Activated CD8-positive, alpha-beta memory T cell treated with anti-CD3 and anti-CD28 coated beads for 4 hours (primary cell): ENCODE measurements around the gene AQP12B.
"Not testable (repeated sequence)": the region's sequence is repeated elsewhere in the genome, so short reads cannot be mapped to it uniquely, and the experiment has no call there.

Experiments
- DNase-seq, 2 donors: peaks; one replicate each; pipeline ENCODE4 v3.0.0-alpha.2; 2020; ENCODE audit warnings: low read depth in 2 of 2

AQP12B gene, protein sequence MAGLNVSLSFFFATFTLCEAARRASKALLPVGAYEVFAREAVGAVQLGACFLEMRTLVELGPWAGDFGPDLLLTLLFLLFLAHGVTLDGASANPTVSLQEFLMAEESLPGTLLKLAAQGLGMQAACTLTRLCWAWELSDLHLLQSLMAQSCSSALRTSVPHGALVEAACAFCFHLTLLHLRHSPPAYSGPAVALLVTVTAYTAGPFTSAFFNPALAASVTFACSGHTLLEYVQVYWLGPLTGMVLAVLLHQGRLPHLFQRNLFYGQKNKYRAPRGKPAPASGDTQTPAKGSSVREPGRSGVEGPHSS

DNA sequence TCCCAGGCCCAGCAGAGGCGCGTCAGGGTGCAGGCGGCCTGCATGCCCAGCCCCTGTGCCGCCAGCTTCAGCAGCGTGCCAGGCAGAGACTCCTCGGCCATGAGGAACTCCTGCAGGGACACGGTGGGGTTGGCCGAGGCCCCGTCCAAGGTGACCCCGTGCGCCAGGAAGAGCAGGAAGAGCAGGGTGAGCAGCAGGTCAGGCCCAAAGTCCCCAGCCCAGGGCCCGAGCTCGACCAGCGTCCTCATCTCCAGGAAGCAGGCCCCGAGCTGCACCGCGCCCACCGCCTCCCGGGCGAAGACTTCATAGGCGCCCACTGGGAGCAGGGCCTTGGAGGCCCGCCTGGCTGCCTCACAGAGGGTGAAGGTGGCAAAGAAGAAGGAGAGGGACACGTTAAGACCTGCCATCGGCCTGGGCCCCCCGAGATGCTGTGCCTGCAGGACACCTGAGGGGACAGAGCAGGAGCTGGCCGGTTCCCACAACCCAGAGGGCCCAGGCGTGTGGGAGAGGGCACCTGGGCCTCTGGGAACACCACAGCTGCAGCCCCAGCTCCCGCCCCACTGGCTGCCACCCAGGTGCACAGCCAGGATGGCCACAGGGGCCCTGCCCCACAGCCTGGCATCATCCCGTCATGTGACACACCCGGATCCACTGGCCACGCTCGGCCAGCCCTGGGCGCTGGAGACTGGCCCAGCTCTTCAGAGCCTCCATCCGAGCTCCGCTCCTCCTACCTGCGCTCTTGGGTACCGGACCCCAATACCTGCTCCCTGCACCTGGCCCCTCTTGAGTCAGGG lies at the start of gene AQP12B:
Gene AQP12B, minus strand, starts transcription at position 455 of the 794 bp plus-strand sequence. Its CDS starts 48 bp downstream, at position 407.
- DNase-seq: not testable (repeated sequence)

DNA sequence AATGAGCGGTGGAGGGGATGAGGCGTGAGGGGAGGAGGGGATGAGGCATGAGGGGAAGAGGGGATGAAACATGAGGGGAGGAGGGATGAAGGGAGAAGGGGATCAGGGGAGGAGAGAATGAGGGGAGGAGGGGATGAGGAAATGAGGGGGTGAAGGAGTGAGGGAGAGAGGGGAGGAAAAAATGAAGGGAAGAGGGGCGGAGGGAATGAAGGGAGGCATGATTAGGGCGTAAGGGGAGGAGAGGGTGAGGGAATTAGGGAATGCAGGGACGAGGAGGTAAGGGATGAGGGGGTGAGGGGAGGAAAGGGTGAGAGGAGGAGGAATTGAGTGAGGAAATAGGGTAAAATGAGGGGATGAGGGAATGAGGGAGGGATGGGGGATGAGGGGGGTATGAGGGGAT lies 49.5 kb upstream of the AQP12B start:
- no peak for DNase-seq

DNA sequence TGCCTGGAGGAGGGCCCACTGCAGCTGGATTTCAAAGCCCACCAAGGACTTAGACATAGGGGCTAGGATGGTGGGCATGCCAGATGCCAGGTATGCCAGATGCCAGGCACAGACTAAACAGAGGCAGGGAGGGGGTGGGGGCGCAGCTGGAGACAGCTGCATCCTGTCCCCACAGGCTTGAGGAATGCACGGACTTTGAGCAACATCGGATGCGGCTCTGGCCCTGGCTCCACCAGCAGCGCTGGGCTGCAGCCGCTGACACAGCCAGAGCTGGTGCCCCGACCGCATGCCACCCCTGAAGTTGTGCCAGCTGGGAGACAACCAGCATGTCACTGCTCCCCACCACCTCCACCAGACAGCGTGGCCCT lies 48.5 kb upstream of the AQP12B start:
- DNase-seq: no peak

DNA sequence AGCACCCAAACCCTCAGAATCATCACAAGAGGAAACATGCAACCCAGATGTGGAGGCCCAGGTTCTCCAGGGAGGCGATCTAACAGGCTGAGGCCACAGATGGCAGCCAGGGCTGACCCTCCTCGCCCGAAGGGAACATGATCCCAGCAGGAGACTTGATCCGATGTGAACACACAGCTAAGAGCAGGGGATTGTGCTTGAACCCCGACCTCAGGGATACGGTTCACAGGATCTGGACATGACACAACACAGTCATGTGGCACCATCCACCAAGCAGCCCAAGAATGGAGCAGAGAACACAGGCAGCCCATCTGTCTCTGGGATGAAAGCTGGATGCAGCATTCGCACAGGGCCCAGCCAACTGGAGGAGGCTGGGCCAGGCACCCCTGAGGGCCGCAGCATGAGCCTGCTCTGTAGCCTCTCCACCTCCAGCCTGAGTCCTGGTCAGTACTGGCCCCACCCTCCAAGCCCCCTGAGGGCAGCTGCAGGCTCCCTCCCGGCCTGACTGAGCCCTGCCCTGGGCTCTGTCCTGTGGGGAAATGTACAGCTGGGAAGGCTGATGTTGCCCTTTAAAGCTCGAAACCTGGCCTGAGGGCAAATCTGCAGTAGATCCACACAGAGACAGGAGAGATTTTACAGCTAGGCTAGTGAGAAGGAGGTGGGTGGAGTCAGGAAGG lies 48.0 kb upstream of the AQP12B start:
- DNase-seq: no peak

DNA sequence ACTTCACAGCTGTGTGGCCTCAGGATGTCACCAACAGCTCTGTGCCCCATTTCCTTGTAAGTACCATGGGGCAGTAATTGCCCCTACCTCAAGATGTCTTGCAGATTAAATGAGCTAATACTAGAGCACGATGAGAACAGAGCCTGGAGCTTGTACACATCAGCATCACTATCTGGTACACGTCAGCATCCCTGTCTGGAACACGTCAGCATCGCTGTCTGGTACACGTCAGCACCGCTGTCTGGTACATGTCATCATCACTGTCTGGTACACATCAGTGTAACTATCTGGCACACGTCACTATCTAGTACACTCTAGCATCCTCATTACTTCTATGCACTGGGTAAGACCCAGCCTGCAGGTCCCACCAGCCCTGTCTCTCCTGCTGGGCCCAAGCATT lies 46.1 kb upstream of the AQP12B start:
- DNase-seq: no peak

DNA sequence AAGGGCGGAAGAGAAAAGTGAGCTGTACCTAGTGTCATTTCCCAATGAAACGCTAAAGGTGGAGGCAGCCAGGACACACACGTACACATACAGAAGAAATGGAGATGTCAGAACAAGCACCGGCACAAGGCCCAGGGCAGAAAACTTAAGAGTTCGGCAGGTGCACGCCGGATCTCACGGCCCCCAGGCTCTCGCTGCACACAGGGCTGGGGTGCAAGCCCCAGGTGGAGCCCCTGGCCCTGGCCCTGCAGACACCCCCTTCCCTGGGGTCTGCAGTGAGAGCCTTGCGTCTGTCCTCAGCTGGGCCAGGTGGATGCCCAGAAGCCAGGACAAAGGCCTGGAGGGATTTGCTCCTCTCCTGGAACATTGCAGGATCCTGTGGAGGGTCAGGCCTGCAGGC lies 45.7 kb upstream of the AQP12B start:
- DNase-seq: no peak

DNA sequence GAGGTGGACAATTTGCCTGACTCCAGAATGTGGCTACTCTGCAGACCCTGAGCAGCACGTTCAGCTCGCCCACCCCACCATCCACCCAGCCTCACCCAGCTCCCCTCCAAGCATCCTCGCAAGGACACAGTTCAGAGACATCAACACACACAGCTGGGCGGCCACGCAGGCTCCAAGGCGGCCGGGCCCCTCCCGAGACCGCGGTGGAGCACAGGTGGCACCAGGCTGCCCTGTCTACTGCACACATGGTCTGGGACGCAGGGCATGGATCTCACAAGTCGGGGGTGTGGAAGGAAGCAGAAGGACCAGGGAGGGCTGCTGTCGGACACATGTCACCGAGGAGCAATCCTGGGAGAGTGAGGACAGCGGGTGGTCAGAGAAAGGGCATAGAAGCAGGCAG lies 45.2 kb upstream of the AQP12B start:
- no peak for DNase-seq

DNA sequence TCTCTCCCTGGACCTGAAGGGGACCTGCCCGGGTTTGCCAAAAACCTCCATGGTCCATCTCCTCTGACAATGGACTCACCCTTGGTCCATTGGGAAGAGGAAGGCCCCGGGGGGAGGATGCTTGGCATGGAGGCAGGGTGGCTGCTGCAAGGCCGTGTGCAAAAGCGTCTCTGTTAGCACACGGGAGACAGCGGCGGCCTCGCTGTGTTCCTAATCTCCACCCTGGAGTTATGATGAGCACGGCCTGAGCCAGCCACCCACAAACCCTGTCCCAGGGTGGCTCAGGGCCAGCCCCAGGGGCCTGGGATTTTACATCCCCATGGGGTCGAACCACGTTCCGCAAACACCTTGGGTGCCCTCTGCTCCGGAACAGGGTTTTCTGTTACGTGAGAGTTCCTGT lies 44.8 kb upstream of the AQP12B start:
- DNase-seq: no peak

DNA sequence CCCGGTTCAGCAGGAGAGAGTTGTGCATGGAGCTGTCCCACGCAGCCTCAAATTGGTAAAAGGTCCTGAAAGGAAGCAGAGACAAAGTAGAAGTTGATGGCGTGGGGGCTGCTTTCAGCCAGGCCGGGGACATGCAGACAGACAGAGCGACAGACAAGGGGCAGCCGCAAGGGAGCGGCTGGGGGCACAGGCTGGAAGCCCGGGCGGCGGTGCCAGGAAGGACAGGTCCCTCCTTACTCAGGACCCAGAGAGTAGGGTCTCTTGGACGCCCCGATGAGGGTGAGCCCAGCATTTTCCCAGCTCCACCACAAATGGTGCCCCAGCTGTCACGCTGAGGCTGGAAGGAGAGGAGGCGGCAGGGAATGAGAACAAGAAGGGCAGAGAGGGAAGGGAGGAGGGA lies 44.2 kb upstream of the AQP12B start:
- no peak for DNase-seq

DNA sequence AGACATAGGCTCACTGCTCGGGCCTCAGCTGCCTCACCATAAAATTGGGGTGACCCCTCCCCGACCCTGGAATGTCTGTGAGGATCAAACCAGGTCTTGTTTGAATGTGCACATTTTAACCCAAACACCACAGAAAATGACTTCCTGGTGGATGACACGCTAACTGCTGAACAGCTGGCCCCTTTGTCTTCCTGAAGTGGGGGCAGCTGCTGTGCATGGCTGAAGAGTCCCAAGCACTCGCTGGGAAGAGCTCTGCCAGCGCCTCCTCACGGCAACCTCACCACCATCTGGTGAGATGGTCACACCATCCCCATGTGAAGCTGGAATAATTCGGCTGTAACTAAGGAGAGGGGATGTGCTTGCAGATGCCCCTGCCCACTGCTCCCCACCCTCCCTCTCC lies 43.0 kb upstream of the AQP12B start:
- DNase-seq: no peak

DNA sequence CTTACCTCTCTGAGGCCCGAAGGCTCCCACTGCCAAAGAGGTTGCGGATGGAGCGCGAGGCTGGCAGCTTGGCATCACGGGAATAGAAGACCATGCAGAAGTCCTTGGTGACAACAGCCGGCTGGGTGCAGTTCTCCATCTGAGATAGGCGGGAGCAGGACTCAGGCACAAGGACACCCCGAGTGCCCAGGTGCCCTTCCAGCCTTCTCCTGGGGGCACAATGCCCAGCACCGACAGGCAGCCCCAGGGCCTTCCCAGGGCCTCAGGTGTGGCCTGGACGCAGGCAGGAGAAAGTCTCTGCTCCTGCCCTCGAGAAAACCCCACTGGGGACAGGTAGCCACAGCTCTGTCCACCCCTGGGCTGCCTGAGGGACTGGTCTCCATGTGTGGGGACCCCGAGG lies 42.6 kb upstream of the AQP12B start:
- no peak for DNase-seq

DNA sequence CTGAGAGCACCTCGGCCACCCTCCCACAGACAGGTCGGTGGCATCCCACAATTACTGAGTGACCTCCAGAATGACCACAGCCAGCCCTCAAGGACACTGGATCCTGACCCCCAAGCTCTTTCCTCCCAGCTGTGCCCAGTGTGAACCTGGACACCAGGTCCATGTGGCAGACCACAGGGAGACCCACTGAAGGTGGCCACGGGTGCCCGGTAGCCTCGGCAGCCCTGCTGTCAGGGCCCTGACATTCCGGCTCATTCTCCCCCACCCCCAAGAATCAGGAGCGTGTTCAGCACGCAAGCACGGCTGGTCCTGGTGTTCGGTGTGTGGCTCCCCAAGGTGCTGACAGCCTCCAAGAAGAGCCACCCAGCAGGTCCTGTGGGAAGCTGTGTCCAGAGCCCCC lies 41.7 kb upstream of the AQP12B start:
- no peak for DNase-seq

DNA sequence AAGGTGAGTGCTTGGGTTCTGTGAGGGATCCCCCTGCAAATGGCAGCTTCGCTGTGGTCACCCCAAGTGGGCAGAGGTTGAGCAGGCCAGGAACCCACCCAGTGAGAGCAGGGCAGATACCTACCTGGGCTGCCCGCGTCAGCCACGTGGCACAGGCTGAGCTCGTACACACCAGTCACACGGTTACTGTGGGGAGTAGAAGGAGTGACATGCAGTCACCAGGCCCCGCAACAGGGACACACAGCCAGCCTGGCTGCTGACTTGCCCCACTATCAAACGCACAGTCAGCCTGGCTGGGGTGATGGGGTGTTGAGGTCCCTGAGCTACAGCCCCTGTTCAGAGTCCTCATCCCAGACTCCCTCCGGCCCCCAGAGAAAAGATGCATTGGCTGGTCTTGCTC lies 41.2 kb upstream of the AQP12B start:
- DNase-seq: no peak

DNA sequence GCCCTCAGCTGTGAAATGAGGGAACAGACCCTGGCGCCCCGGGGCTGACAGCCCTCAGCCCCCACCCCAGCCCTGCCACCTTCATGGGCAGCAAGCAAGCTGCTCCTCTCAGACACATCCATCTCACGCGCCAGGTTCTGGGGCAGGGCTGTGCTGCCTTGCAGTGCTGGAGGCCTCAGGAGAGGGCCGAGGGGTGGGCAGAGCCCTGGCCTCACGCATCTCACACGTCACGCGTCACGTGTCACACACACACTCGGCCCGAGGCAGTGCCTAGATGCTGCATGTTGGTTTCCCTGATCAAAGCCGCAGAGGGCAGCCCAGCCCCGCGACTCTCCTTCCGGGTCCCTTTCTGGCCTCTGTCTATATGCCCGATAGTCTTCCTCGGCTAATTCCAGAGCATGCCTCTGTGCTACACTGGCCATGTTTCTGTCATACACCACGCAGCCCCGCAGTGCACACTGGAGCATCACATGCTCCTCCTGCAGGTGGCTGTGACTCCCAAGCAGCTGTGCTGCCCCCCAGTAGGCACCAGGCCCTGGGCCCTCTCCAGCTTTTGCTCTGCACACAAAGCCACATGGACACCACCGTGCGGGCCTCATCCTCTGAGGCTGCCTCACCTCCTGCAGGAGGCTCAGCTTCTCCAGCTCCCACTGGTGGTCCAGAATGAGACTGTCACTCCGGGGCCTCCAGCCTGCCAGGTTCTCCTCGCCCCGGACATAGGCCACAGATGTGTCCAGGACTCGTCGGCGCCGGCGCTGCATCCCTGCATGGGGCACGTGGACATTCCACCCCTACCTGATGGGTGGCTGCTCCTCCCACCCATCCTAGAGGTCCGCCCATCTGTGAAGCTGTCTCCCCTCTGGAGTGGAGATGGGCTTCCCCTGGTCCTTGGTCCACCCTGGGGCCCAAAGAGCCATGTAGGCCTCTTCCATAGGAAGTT lies 40.4 kb upstream of the AQP12B start:
- DNase-seq: no peak

DNA sequence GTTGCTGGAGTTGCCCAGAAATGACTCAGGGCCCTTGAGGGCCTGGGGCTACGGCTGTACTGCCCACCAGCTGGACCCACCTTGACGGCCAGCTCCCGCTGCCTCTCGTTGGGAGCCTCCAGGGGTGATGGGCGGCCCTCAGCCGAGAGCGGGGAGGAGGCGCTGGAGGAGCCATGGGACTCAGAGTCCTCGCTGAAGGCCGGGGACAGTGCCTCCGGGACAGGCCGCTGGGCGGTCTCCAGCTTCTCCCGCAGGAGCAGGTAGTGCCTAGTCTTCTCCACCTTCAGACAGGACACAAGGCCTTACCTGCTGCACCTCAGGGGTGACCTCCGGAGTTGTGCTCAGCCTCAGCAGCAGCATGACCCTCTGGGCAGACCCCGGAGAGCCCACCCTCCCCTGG lies 39.7 kb upstream of the AQP12B start:
- DNase-seq: no peak

DNA sequence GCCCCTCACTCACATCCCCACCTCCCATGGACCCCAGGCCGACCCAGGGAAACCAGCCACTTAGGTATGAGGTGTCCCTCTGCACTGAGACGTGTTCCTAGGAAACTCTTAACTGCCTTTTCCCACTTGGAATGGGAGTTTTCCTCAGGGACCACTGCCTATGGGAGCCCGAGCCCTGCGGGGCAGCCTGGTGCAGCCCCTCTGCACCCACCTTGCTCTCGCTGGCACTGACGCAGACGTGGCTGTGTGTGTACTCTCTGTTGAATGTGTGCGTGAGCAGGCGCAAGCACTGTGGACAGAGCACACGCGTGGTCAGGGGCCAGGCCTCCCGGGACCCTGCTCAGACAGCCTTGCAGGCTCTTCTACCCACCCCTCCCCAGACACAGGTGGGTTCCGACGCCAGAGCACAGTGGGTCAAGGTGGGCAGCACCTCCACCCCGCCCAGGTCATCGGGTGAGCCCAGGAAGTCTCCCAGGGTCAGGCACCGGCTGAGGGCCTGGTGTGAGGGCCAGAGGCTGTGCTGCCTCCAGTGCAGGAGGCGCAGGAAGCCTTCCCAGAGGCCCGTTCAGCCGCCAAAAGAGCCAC lies 39.0 kb upstream of the AQP12B start:
- DNase-seq: no peak

DNA sequence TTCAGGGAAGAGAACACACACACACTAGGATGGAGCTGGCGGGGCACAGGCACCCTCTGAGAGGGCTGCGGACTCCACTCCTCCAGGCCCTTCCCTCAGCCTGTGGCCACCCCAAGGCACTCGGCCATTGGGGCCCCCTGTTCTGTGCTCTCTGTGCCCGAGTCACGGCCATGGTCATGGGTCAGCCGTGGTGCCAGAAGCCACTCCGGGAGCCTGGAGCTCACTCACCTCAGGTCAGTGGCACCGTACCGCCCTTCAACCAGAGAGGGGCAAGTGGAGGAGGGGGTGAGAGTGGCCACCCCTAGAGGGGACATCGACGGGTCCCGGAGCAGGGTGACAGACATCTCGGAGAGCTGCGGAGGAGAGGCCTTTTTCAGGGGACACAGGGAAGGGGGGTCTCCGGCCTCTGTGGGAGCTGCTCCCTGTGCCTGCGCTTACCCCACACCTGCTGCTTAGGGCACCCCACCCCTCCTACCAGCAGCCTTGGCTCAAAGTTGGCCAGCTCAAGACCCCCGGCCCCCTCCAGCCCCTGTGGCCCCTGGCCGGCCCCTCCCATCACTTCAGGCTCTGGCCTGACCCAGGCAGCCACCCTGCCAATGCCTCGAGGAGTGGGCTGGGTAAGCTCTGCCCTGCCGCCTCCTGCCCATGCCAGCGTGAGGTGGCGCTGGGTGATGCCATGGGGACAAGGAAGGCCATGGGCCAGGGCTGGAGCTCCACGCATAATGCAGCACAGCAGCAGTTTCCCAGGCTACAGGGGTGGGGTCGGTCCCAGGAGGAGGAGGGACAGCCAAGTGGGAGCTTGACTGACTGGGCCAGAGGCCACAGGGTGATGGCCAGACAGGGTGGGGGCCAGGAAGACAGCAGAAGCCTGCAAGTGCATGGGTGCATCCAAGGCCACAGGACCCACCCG lies 38.3 kb upstream of the AQP12B start:
- no peak for DNase-seq

DNA sequence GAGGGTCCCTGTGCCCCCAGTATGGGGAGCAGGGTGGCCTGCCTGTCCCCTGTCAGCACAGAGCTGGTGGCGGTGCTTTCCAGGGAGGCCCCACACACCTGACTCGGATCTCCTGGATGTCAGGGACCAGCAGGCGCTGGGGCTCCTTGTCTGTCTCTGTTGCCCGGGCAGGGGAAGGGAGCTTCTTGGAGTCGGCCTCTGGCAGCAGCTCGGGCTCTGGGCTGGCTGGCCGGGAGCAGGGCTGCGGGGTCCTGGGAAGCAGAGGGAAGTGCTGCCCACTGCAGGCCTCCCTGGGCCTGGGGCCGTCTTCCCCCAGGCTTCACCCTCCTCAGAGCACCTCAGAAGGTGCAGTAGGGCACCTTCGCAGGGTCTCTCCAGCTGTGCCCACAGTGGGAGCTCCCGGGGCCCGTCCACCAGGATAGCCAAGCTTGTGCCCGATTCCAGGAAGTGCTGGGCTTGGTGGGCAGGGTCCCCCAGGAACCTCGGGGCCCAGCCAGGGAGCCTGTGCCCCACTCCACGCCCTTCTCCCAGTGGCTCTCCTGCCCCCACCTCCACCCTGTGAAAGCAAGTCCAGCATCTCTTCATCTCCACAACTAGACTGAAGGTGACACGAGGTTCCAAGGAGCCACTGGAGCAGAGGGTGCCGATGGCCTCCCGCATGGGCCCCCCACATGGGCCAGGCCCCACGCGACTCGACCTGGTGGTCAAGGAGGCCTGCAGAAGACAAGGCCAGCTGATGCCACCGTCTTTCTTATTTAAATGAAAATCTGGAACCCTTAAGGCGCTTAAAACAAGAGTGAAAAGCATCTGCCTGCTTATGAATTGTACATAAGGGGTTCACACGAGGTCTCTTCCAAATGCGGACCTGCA lies 37.2 kb upstream of the AQP12B start:
- DNase-seq: no peak

DNA sequence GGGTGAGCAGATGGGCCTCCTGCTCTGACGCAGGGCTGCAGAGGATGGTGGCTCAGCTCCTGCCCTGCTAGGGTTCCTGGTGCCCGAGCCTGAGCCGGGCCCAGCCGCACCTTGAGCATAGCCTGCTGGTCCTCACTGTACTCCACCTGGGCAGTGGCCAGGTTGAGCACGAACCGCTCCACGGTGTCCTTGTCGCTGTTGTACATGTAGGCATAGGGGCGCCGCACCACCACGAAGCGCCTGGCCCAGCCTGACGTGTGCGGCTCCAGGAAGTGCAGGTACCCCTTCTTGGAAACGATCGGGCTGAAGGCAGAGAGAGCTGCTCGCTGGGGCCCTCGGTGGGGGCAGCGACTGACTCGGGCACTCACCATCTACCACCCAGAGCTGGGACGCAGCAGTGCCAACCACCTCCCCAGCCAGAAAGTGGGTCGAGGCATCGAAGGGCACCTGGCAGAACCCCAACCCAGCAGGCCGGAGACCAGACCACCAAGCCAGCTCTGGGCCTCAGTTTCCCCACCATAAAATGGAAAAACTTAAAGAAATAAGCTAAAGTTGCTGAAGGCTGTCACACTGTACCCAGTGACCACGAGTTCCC lies 36.3 kb upstream of the AQP12B start:
- DNase-seq: no peak
